HEK293 (cell line): Measurements from ENCODE around the gene NPFF.

Source experiments
- CTCF ChIP-seq: fragments of 450-650 bp; formaldehyde crosslinking; IDR thresholded peaks from 2 replicates; pipeline ENCODE4 v1.5.1; 2016; ENCODE audit warnings: missing biosample characterization, missing genetic modification characterization
- MEIS1 ChIP-seq: sonication (generic); formaldehyde crosslinking; IDR thresholded peaks from 2 replicates; pipeline ENCODE4 v1.8.1; 2022; ENCODE audit warnings: missing genetic modification reagents, mild to moderate bottlenecking, borderline replicate concordance
- OVOL3 ChIP-seq: fragments of 450-650 bp; formaldehyde crosslinking; IDR thresholded peaks from 2 replicates; pipeline ENCODE4 v1.5.1; 2016; ENCODE audit warnings: missing biosample characterization, missing genetic modification characterization
- ZBTB1 ChIP-seq: fragments of 450-650 bp; formaldehyde crosslinking; IDR thresholded peaks from 2 replicates; pipeline ENCODE4 v1.5.1; 2016; ENCODE audit warnings: missing biosample characterization, missing genetic modification characterization
- ZBTB8A ChIP-seq: fragments of 450-650 bp; formaldehyde crosslinking; IDR thresholded peaks from 2 replicates; pipeline ENCODE4 v1.5.1; 2016; ENCODE audit warnings: missing biosample characterization, missing genetic modification characterization
- ZNF843 ChIP-seq: fragments of 450-650 bp; formaldehyde crosslinking; IDR thresholded peaks from 2 replicates; pipeline ENCODE4 v1.5.1; 2016; ENCODE audit warnings: missing biosample characterization, missing genetic modification characterization
- ZSCAN30 ChIP-seq: fragments of 450-650 bp; IDR thresholded peaks from 2 replicates; pipeline ENCODE4 v1.5.1; 2018; ENCODE audit warnings: missing biosample characterization, mild to moderate bottlenecking, missing genetic modification characterization, moderate library complexity

GRCh38 chr12:53464685-53465418, 42.4 kb downstream of the NPFF start:
- TF ChIP-seq MEIS1 (CRISPR knock-in tag) (no peak), ZNF843 (tag by site-specific recombination) (no peak), CTCF (tag by site-specific recombination) (no peak), ZBTB8A (tag by site-specific recombination) (no peak), ZBTB1 (no peak), ZSCAN30 (tag by site-specific recombination) (no peak), OVOL3 (tag by site-specific recombination) (no peak)
